Measurements from ENCODE around the gene KAZN.

KAZN gene

DNA sequence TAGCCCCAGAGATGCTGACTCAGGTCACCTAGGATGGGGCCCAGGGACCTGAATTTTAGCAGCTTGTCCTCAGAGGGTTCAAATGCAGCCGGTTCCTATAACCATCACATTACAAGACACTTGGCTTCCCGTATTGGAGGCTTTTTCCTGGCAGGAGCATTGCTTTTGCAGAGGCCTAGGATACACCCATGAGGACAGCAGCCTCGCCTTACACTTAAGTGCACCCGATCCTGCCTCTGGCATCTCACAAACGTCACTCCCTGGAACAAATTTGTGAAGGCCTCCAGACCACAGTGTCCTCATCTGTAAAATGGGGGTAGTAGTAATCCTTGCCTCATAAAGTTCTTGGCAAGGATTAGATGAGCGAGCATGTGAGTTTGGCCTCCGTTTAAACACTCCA lies 130.0 kb downstream of the KAZN start:
- no peak for TF ChIP-seq CTCF (conservative IDR thresholded peaks at IDR 0.05; ENCODE audit: low read depth, low read length)
- no peak for DNase-seq (ENCODE audit: low read depth)
- no peak overlapping the region for H3K4me3 ChIP-seq (ENCODE audit: low read depth, low read length)

GRCh38 chr1:14732728-14733047 lies 134.2 kb downstream of the KAZN start:
- no peak for TF ChIP-seq CTCF (conservative IDR thresholded peaks at IDR 0.05; ENCODE audit: low read depth, low read length)
- no peak for DNase-seq (ENCODE audit: low read depth)
- no peak overlapping the region for H3K4me3 ChIP-seq (ENCODE audit: low read depth, low read length)

GRCh38 chr1:14733048-14733778 lies 134.7 kb downstream of the KAZN start:
- no peak overlapping the region for H3K4me3 ChIP-seq (ENCODE audit: low read depth, low read length)
- DNase-seq (ENCODE audit: low read depth): peak; percentile 40
- TF ChIP-seq CTCF (conservative IDR thresholded peaks at IDR 0.05; ENCODE audit: low read depth, low read length): no peak

DNA sequence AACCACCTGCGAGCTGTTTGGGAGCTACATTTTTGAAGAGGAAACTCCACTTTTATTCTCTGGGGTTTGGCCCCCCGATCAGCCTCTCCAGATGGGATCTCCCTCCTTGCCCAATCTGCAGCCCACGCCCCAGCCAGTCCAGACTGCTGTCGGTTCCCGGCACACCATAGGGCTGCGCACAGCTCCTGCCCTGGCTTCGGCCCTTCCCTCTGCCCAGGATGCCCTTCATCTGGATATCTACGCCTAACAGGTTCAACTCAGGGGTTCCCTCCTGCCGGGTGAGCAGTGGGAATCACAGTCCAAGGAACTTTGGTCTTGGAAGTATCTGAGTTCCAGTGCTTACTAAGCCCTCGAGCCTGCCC lies 135.3 kb downstream of the KAZN start:
- DNase-seq (ENCODE audit: low read depth): no peak
- TF ChIP-seq CTCF (conservative IDR thresholded peaks at IDR 0.05; ENCODE audit: low read depth, low read length): no peak
- H3K4me3 ChIP-seq (ENCODE audit: low read depth, low read length): no peak overlapping the region

DNA sequence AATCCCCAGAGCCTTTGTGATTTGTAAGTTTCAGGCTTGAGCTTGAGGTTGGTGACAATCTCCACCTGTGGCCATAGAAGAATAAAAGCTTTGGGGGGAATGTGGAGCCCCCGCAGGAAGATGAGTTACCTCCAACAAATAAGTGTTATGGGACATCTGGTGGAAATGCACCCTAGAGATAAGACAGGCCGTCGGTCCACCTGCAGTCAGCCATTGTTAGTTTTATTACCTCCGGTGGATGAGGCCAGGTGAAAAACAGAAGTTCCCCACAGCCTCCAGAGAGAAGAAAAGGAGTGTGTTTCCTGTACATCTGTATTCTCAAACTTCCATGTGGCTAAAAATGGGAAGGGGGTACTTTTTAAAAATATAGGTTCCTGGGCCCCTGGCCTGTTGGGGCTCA lies 137.4 kb downstream of the KAZN start:
- no peak for DNase-seq (ENCODE audit: low read depth)
- H3K4me3 ChIP-seq (ENCODE audit: low read depth, low read length): no peak overlapping the region
- no peak for TF ChIP-seq CTCF (conservative IDR thresholded peaks at IDR 0.05; ENCODE audit: low read depth, low read length)

GRCh38 chr1:14737561-14738094 lies 139.1 kb downstream of the KAZN start:
- no peak for DNase-seq (ENCODE audit: low read depth)
- no peak for TF ChIP-seq CTCF (conservative IDR thresholded peaks at IDR 0.05; ENCODE audit: low read depth, low read length)

GRCh38 chr1:14738235-14738634 lies 139.8 kb downstream of the KAZN start:
- no peak for TF ChIP-seq CTCF (conservative IDR thresholded peaks at IDR 0.05; ENCODE audit: low read depth, low read length)
- no peak for DNase-seq (ENCODE audit: low read depth)
- H3K4me3 ChIP-seq (ENCODE audit: low read depth, low read length): no peak overlapping the region

More at GRCh38 chr1:14737561-14738094, 139.1 kb downstream of the KAZN start:
- no peak overlapping the region for H3K4me3 ChIP-seq (ENCODE audit: low read depth, low read length)

All from choroid plexus epithelial cell (primary cell).